Cardiac muscle cell (in vitro differentiated cells and primary cell): ENCODE results near the gene CYFIP2. TPM values are rescaled to one million over a fixed set of nuclear protein-coding genes. Genes with fewer than 3 reads are reported as not detected.

ENCODE experiments used
- DNase-seq, 2 donors: peaks; one replicate each; pipeline versions ENCODE4 v3.0.0 to v3.0.0-alpha.2; 2010 to 2017; ENCODE audit warnings: low read depth in 1 of 2, low spot score in 1 of 2
- H3K27ac ChIP-seq: fragments of 200-600 bp; sonication (generic); 2 replicates; pipeline ENCODE4 v1.5.1; 2016
- H3K27me3 ChIP-seq: fragments of 200-600 bp; sonication (generic); 2 replicates; pipeline ENCODE4 v1.6.0; 2016; ENCODE audit warnings: control low read depth
- H3K36me3 ChIP-seq: fragments of 200-600 bp; sonication (generic); 2 replicates; pipeline ENCODE4 v1.5.1; 2016; ENCODE audit warnings: control low read depth
- H3K4me1 ChIP-seq: fragments of 200-600 bp; sonication (generic); 2 replicates; pipeline ENCODE4 v1.8.1; 2017; ENCODE audit warnings: low read depth, mild to moderate bottlenecking, mixed run types
- H3K4me3 ChIP-seq: fragments of 200-600 bp; sonication (generic); 2 replicates; pipeline ENCODE4 v1.5.1; 2016; ENCODE audit warnings: mild to moderate bottlenecking
- H3K9me3 ChIP-seq: fragments of 200-600 bp; sonication (generic); 2 replicates; pipeline ENCODE4 v1.5.1; 2017; ENCODE audit warnings: low read depth, mild to moderate bottlenecking, control low read depth
- polyA plus RNA-seq: library from polyadenylated mRNA; unstranded; fragments of >200 nt; fragmentation: Nextera tagmentation; extraction: Ambion mirVana; gene quantifications from 2 replicates; pipeline ENCODE4 v1.2.1, GENCODE V29; 2016
- total RNA-seq: library from RNA; depleted of rRNA; stranded (reverse); fragments of >200 nt; gene quantifications from 2 replicates; pipeline ENCODE4 v1.2.3, GENCODE V29; 2016
- TF ChIP-seq, protein P1 (sequence below): IDR thresholded peaks from 2 replicates; pipeline ENCODE4 v1.5.1; 2012; ENCODE audit warnings: low read depth, mild to moderate bottlenecking, low read length

Gene CYFIP2
- total and polyA plus RNA-seq, 2 experiments from 2014 or later, result 126 to 299 TPM

GRCh38 chr5:157342822-157343402 lies 77.0 kb downstream of the CYFIP2 start:
- peaks cover 5% of the 10 kb centered on the region for H3K4me1 ChIP-seq
- no peak overlapping the region for H3K4me3 ChIP-seq
- TF ChIP-seq, protein P1, sequence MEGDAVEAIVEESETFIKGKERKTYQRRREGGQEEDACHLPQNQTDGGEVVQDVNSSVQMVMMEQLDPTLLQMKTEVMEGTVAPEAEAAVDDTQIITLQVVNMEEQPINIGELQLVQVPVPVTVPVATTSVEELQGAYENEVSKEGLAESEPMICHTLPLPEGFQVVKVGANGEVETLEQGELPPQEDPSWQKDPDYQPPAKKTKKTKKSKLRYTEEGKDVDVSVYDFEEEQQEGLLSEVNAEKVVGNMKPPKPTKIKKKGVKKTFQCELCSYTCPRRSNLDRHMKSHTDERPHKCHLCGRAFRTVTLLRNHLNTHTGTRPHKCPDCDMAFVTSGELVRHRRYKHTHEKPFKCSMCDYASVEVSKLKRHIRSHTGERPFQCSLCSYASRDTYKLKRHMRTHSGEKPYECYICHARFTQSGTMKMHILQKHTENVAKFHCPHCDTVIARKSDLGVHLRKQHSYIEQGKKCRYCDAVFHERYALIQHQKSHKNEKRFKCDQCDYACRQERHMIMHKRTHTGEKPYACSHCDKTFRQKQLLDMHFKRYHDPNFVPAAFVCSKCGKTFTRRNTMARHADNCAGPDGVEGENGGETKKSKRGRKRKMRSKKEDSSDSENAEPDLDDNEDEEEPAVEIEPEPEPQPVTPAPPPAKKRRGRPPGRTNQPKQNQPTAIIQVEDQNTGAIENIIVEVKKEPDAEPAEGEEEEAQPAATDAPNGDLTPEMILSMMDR, result peak; percentile 57
- peak; percentile 30 to 35 for DNase-seq
- peaks cover 27% of the 10 kb centered on the region for H3K36me3 ChIP-seq
- H3K27ac ChIP-seq, result no peak overlapping the region
- H3K9me3 ChIP-seq, result no peaks in the 10 kb centered on the region
- no peaks in the 10 kb centered on the region for H3K27me3 ChIP-seq

DNA sequence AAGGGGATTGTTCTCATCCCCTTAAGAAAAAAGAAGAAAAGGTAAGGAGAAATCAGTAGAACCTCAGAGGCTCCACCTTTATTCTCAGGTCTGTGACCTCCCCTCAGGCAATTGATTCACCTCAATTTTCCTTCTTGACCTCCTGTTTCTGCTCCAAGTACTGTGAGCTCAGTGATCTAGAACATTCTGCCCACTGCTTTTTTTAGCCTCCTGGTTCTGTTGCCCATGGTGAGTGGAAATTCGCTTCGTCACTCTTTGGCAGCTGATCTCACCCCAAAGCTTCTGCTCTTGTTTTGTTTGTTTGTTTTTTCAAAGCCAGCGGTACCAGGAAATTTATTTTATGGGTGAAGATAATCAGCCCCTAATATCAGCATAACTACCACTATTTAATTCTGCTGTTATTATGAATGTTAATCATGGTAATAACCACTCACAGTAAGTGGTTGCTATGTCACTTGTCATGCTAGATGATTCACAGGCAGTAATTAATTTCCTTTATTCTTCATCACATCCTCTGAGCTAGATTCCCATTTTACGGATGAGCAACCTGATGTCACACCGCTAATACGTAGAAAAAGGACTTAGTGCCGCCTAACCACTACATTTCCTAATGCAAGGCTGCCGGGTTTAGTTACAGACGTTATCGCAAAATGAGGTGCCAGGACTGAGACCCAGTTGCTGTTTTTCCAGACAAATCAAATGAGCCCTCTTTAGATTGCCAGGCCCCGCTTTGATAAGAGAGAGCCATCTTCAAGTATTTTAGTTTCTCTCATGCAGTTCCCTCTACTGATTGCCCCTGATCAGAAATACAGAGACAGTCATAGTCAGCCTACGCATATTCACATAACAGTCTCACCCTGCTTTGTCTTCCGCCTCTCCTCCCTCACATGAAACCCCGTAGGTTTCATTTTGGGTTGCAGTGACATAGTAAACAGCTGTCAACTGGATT lies 78.2 kb downstream of the CYFIP2 start:
- Histone ChIP-seq H3K4me1 (peaks cover 5% of the 10 kb centered on the region), H3K4me3 (no peak overlapping the region), H3K27ac (peak overlapping the region; percentile 1), H3K27me3 (no peaks in the 10 kb centered on the region), H3K9me3 (no peaks in the 10 kb centered on the region), H3K36me3 (peaks cover 26% of the 10 kb centered on the region)
- TF ChIP-seq, protein P1, result no peak
- no peak for DNase-seq

- Histone ChIP-seq H3K36me3 (peaks cover 20% of the 10 kb centered on the region), H3K9me3 (no peaks in the 10 kb centered on the region), H3K4me3 (no peak overlapping the region), H3K27me3 (no peaks in the 10 kb centered on the region), H3K4me1 (peaks cover 5% of the 10 kb centered on the region), H3K27ac (peak overlapping the region; percentile 1)
- no peak for DNase-seq
- TF ChIP-seq, protein P1, result no peak
Measured at GRCh38 chr5:157345067-157345466, 79.1 kb downstream of the CYFIP2 start.

GRCh38 chr5:157345485-157345884 lies 79.6 kb downstream of the CYFIP2 start:
- Histone ChIP-seq H3K36me3 (peaks cover 17% of the 10 kb centered on the region), H3K4me1 (peaks cover 5% of the 10 kb centered on the region), H3K4me3 (no peak overlapping the region), H3K27ac (no peak overlapping the region), H3K9me3 (no peaks in the 10 kb centered on the region), H3K27me3 (no peaks in the 10 kb centered on the region)
- DNase-seq, result no peak
- TF ChIP-seq, protein P1, result no peak

- Histone ChIP-seq H3K4me1 (peaks cover 5% of the 10 kb centered on the region), H3K4me3 (no peak overlapping the region), H3K27me3 (no peaks in the 10 kb centered on the region), H3K36me3 (peaks cover 21% of the 10 kb centered on the region), H3K9me3 (no peaks in the 10 kb centered on the region), H3K27ac (peak overlapping the region; percentile 93)
- DNase-seq, result peak in 1 of 2 donors; percentile 46
- TF ChIP-seq, protein P1, result no peak
Measured at GRCh38 chr5:157347301-157348048, 81.6 kb downstream of the CYFIP2 start.
